GM18520 (cell line): ENCODE data around the gene LSP1.

Source experiments
- ATAC-seq: cut with Tn5 transposase; IDR thresholded peaks from one replicate; pipeline ENCODE4 v1.9.1; 2021; ENCODE audit not compliant: unreplicated experiment

Gene LSP1

GRCh38 chr11:1926156-1927025 is 73.5 kb downstream of the LSP1 start:
- no peak for ATAC-seq

DNA sequence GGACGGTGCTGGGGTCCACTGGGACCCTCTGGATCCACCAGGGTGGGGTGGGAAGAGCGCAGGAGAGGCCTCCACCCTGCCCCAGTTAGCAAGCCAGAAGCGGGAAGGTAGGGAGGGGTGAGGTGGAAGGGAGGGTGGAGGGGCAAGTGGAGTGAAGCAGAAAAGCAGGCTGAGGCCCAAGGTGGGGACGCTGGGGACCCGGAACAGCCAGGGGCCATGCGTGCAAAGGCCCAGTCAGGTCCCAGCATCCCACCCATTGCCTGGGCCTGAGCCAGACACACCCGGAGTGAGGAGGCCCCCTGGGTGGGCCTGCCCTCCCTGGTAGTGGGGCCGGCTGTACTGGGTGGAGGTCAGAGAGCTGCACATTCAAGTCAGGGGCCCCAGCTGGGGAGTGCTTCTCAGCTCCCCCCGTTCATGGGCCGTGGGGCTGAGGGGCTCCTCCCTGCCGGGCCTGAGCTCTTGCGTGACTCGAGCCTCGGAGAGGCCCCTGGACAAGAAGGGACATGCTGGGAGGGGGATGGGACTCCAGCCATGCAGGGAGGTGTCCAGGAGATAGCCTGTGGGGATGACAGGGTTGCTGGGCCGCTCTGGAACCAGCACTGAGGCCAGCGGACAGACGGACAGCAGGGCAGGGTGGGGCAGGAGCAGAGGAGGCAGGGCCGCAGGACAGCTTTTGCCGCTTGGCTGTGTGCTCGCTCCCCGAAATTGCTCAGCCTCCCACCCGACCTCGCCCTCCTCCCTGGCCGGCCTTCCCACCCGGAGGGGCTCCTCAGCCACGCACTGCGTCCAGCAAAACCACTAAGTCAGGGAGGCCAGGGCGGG is 74.4 kb downstream of the LSP1 start:
- no peak for ATAC-seq

GRCh38 chr11:1927848-1928469 is 75.1 kb downstream of the LSP1 start:
- ATAC-seq: no peak

DNA sequence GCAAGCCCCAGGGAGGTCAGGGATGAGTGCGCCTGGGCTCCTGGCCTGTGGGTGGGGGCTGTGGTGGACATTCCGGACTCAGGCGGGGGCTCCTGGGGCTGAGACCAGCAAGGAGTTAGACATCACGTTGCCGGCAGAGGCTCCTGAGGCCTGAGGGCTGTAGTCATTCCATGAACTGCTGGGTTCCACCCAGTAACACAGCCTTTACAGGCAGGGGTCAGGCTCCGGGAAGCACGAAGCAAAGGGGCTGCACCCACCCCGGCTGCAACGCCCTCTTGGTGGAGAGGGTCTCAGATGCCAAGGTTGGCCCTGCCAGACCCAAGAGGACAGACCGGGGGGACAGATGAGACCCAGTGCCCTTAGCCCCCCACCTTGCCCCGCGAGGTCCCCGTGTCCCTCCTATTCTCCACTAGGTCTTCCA is 75.6 kb downstream of the LSP1 start:
- no peak for ATAC-seq

GRCh38 chr11:1928891-1929541 is 76.1 kb downstream of the LSP1 start:
- ATAC-seq: no peak

GRCh38 chr11:1929621-1930461 is 77.0 kb downstream of the LSP1 start:
- ATAC-seq: no peak

DNA sequence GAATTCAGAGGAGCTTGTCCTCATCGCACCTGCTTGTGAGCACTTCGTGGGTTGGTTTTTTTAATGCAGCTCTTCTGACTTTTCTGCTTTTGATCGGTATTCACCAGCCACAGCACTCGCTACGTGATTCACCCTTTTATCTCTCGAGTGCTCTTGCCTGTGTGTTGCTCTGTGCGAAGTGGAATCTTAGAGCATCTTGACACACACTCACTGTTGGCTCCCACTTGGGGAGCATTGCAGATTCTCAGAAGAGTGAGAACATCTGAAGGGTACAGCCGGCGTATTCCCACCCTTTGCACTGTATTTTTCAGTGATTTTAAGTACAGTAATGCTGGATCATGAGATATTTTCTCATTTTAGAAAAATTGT is 77.6 kb downstream of the LSP1 start:
- no peak for ATAC-seq

DNA sequence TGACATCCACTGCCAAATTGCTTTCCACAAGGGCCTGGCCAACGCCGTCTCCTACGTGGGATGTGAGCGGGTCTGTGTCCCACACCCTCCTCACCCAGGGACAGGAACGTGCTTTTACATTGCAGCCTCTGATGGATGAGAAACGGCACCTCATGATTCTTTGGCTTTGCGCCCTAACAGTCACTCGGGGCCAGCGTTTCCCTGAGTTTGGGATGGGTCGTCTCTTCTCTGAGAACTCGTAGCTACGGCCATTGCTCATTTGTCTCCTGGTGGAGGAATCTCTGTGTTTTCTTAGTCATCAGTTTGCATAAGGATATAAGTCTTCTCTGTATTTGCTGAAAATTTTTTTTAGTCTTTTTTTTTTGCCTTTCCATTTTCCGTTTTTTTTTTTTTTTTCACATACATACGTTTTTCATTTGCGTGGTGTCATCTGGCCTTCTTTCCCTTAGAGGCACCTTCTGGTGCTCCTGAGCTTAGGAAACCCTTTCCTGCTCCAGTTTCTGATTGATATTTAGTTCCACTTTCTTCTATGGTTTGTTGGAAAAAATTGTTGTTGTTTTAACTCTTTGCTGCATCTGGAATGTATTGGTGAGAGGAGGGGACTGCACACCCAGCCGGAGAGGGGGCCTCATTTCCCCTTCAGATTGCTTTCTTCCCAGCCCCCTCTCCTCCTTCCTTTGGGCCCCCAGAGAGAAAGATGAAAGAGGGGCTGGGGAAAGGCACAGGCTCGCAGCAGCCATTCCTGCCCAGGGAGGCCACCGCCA is 78.6 kb downstream of the LSP1 start:
- no peak for ATAC-seq

- no peak for ATAC-seq
These were observed 79.2 kb downstream of the LSP1 start for GRCh38 chr11:1932105-1932480.

GRCh38 chr11:1932681-1933080 is 79.8 kb downstream of the LSP1 start:
- no peak for ATAC-seq

GRCh38 chr11:1933416-1934334 is 80.8 kb downstream of the LSP1 start:
- ATAC-seq: no peak

DNA sequence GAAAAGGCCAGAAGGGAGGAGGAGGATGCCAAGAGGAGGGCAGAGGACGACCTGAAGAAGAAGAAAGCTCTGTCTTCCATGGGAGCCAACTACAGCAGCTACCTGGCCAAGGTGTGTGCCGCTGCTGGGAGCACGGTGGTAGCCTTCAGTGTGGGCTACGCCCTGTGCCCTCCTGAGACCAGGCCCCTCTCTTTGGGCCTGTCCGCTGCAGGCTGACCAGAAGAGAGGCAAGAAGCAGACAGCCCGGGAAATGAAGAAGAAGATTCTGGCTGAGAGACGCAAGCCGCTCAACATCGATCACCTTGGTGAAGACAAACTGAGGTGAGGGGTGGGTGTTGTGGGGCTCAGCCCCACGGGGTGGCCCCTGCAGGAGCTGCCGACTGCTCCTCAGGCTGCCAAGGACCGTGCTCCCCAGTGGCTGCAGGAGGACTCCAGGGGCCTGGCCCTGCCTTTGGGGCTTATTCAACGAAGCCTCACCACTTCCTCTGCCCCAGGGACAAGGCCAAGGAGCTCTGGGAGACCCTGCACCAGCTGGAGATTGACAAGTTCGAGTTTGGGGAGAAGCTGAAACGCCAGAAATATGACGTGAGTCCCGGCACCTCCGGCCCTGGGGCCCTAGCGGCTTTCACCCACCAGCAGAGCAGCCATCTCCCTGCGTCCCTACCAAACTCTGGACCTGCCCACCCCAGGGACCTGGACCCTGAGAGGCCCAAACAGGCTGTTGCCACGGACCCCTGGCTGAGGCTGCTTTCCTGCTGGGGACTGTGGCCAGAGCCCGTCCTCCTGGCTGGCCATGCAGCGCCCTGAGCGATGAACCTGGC is 81.7 kb downstream of the LSP1 start:
- no peak for ATAC-seq

- no peak for ATAC-seq
These were observed 82.5 kb downstream of the LSP1 start for GRCh38 chr11:1935156-1936071.

- ATAC-seq: no peak
These were observed 83.3 kb downstream of the LSP1 start for GRCh38 chr11:1936072-1936780.

GRCh38 chr11:1936781-1937615 is 84.1 kb downstream of the LSP1 start:
- ATAC-seq: no peak
